Stimulated activated naive CD4-positive, alpha-beta T cell treated with Interleukin-2 at 50 U/mL for 16 hours (primary cell): ENCODE results near the gene PRKAR2B.
"Not testable (repeated sequence)": the region's sequence is repeated elsewhere in the genome, so short reads cannot be mapped to it uniquely, and the experiment has no call there.

Source experiments
- DNase-seq: peaks from one replicate; lab custom pipeline; 2025; lab: John Stamatoyannopoulos, UW

The PRKAR2B gene

DNA sequence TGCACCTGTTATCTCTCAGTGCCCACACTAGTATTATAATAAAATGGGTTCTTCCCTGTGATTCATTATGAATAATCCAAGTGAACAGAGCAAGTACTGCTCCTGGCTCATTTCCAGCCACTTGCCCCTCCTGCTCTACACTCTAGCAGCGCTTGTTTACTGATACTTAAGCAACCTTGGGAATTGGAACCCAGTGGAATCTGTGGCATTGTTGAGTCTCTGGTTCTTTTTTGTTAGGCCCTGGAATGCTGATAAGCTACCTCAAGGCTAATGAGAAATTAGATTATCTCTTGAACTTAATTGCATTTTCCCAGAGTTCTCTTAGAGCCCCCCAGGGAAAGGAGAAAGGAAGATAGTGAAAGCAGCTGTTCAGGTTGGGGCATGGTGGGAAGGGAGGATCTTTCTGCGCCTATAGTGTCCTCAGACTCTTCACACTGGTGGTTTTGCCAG is 34.0 kb downstream of the PRKAR2B start:
- DNase-seq: no peak

DNA sequence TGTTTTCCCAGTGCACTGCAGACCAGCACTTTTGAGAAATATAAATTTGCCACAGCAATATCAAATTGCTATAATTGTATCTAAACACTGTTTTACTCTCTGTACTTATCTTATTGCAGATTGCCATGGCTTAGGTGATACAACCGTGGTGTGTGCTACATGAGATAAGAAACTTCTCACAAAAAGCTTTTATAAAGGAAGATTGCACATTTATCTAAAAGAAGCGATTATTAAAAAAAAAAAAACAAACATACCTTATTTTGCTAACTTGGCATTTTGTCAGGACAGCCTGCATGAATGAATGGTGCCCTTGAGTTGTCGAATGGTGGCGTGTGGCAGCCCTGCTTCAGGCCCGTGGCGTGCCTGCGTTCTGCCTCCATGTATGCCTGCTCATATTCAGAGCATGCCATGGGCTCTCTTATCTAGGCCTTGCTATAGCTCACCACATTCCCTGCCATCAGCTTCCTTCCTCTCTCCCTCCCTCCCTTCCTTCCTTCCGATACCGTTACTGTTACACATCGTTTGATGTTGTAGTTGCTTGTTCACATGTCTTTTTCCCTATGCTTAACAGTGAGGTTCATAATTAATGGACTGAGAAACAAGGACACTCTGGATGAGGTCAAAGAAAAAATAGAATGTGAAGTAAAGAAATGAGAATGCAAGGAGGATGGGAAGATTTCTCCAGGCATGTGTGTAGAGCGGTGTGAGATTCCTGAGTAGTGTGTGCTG is 34.9 kb downstream of the PRKAR2B start:
- DNase-seq: no peak

DNA sequence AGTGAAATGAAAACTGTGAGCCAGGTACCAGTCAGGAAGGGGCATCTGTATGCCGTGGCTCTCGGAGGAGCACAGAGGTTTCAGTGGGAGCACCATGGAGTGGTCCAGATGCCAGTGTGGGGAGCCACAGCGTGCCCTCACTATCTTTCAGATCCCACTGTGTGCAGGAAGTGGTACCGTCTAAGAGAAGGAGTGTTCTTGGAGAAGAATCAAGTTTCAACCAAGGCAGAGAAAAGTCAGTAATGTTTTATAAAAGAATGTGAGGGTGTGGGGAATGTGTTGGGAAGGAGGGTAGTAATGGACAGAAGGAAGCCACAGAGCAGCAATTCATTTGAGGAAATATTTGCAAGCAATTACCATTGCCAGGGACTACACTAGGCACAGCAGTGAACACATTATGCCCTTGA is 35.6 kb downstream of the PRKAR2B start:
- DNase-seq: no peak

DNA sequence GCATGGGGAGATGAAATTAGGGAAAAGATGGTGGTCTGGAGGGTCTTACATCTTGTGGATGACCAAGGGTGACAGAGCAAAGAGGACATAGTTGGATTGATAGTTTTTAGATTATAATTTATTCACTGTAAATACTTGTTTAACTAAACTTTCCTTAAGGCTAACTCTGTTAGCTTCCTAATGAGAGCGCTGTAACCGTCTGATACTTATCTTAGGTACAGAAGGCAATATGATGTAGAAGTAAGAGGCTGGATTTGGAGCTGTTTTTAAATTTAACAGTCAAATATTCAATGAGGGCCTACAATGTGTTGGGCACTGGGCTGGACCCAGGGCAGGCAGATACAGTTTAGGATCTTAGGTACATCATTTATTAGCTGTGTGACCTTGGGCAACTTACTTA is 36.0 kb downstream of the PRKAR2B start:
- DNase-seq: no peak

DNA sequence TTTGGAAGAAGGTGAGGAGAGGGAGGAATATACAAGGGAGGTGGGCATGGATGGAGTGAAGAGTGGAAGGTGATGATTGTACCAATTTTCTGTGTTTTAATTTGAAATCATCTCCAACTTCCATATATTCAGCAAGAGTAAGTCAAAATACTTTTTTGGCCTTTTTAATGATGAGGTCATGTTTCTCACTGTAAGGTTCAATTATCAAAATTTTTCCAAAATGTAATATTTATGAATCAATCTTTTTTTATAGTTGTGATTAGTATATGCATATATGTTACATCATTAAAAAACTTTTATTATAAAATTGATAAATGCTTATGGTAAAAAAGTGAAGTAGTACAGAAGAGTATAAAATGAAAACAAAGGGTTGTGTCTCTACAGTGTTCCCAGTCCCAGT is 40.7 kb downstream of the PRKAR2B start:
- no peak for DNase-seq

DNA sequence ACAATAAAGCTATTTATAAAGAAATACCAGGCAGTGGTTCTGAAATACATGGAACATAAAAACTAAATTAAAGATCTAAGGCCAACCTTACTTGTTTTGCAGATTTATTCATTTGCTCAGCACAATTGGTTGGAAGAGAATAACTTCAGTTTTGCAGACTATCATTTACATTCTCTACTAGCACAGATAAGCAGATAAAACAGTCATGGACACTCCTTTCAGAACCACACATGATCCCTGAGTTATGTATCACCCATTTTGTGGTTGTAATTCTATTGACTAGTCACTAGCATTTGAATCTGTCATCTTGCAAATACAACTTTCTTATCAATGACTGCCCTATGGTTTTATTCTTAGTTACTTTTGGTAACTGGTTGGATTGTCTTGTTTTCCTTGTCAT is 45.1 kb downstream of the PRKAR2B start:
- DNase-seq: no peak

DNA sequence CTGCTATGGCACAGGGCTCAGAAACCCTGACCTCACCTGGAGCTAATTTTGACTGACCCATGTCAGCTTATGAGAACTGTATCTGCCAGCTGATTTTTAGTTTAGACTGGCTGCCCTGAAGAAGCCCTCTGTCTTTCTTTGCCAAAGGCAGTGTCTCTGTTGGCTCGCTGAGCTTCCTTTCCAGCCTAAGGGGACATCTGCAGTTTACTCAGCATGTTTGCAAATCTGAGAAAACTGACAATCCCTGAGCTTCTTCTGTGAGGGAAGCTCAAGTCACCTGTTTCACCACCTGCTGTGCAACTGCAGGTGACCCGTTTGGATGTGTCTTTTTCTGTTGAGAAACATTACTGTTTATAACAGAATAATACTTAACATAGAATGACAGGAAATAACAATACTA is 46.0 kb downstream of the PRKAR2B start:
- no peak for DNase-seq

DNA sequence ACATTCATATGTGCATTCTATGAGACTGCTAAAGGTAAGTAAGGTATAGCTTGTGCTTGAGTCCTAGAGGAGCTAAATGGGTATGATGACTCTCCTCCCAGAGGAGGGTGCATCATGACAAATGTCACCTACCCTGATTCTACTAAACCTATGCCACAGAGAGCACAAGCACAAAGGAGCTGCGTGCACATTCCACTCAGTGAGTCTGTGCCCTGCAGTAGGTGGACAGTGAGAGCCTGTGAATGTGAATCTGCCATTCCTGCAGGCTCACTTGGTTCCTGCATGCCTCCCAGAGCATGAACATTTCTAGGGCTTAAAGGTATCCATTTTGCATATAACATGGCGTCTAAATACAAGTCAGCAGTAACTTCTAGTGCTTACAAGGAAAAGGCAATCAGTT is 46.8 kb downstream of the PRKAR2B start:
- no peak for DNase-seq

DNA sequence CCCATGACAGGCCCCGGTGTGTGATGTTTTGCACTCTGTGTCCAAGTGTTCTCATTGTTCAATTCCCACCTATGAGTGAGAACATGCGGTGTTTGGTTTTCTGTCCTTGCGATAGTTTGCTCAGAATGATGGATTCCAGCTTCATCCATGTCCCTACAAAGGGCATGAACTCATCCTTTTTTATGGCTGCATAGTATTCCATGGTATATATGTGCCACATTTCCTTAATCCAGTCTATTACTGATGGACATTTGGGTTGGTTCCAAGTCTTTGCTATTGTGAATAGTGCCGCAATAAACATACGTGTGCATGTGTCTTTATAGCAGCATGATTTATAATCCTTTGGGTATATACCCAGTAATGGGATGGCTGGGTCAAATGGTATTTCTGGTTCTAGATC is 49.2 kb downstream of the PRKAR2B start:
- not testable (repeated sequence) for DNase-seq

DNA sequence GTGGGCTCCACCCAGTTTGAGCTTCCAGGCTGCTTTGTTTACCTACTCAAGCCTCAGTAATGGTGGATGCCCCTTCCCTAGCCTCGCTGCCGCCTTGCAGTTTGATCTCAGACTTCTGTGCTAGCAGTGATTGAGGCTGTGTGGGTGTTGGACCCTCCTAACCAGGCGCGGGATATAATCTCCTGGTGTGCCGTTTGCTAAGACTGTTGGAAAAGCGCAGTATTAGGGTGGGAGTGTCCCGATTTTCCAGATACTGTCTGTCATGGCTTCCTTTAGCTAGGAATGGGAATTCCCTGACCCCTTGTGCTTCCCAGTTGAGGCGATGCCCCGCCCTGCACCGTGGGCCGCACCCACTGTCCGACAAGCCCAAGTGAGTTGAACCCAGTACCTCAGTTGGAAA is 54.6 kb downstream of the PRKAR2B start:
- not testable (repeated sequence) for DNase-seq

DNA sequence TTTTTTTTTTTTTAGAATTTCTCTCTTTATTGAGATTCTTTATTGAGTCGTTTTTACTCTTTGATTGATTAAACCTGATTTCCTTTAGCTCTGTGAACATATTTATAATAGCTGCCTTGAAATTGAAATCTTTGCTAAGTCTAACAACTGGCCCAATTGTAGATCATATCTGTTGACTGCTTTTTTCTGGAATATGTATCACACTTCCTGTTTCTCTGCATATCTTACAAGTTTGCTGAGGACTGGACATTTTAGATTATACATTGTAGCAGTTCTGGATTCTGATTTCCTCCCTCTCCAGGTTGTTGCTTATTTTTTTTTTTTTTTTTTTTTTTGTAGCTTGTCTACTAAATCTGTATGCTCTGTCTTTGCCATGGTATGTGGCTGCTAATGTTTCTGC is 56.3 kb downstream of the PRKAR2B start:
- DNase-seq: no peak

DNA sequence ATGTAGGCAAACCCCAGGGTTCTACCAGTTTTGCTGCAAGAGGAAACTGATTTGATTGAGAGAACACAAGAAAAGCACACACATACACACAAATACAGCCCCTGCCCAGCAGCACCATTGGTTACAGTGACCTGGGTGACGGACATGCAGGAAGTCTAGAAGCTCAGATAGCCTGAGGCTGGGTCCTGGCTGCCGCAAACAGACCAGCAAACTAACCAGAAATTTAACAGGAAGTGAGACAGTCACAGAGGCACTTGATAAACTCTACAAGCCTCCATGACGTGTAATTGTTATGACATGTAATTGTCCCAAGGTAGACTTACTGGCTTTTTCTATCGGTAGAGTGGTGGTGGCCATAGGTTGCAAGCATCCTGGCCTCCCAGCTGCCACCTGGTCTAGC is 58.9 kb downstream of the PRKAR2B start:
- DNase-seq: no peak

DNA sequence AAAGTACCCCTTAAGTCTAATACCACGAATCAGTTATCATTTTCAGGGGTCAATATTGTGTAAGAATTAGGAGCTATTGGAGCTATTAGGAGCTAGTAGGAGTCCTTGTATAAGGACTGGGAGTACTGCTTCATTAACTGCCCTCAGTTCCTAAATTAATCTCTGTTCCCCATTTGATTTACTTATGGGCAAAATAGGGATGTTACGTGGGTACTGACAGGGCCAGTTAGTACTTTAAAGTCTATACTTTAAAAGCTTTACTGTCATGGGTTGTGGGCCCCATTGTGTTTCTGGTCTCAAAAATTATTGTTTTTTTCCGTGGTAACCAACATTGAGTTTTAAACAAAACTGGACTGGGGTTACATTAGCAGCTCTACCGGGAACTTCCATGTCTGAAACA is 60.3 kb downstream of the PRKAR2B start:
- DNase-seq: no peak

DNA sequence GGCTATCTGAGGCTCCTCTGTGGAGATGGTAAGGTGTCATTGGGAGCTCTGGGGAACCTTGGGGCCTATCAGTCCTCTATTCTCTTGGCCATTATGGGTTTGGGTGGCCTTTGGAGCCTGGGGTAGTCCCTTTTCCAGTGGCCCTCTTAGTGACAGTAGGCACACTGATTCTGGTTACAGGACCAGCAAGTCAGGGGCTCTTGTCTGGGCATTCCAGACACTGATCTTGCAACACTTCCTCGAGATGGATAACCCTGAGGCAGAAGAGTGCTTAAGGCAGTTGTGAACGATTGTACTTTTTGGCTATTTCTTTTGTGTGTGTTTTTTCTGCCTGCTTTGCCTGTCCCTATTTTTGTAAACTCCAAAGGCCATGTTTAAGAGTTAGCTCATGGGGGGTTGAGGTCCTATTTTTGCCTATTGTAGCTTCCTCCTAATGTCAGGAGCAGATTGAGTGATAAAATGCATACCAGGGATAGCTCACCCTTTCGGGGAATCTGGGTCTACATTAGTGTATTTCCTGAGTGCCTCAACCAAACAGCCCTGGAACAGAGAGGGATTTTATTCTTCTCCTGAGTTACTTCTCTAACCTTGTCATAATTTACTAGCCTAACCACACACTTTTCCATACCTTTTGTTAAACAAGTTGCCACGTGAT is 61.2 kb downstream of the PRKAR2B start:
- DNase-seq: no peak

DNA sequence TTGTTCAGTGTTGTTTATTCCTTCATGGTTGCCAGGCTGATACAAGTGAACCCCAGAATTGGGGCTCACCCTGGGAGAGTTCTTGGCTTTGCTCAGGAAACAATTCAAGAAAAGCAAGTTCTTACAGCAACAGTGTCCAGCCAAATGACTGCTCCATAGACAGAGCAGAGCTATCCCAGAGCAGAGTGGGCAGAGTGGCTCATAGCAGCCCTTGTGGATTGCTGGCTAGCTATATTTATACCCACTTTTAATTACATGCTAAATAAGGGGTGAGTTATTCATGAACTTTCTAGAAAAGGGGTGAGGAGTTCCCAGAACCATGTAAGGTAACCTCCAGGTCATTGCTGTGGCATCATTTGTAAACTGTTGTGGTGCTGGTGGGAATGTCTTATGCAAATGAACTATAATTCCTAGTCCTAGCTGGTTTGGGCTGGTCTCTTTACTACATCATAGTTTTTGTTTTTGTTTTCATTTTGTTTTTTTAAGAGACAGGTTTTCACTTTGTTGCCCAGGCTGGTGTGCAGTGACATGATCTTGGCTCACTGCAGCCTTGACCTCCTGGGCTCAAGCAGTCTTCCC is 64.4 kb downstream of the PRKAR2B start:
- DNase-seq: no peak

DNA sequence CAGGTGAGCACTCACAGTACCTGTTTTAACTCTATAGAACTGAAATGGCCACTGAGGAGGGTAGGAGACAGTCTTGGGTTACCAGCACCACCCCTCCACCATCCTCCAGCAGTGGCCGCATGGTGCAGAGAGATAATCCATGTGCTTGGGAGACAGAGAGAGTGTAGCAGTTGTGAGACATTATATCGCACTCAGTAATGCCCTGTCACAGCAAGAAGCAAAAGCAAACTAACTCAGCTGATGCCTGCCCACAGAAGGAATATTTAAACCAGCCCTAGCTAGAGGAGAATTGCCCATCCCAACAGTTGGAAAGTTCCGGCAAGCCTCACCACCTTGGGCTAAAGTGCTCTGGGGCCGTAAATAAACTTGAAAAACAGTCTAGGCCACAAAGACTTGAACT is 65.5 kb downstream of the PRKAR2B start:
- DNase-seq: no peak

DNA sequence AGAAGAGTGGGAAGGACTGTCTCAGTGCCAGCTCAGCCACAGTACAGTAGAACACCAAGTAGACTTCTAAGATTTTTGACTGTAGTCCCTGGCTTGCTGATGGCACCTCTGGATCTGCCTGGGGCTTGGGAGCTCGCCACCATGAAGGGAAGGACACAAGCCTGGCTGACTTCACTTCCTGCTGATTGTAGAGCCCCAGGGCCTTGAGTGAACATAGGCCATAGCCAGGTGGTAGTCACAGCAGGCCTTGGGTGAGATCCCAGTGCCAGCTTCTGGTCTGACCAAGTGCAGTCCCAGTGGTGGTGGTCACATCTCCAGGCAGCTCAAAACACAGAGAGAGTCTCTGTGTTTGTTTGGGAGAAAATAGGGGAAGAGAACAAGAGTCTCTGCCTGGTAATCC is 66.7 kb downstream of the PRKAR2B start:
- no peak for DNase-seq

DNA sequence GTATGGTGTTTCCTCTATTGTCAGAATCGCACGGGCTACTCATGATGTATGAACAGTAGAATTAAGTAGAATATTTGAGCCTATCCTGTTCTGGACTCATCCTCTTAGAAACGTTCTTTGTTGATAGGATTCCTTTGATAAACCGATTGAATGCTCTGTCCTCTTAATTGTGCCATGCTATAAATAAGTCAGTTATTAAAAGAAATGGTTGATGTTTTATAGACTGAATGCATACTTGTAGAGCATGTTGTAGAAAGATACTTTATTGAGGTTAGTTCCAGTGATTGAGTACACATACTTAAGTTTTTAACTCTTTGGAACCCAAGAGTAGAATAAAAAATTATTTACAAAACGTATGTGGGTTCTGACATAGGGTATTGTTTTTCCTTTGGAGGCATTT is 69.4 kb downstream of the PRKAR2B start:
- DNase-seq: no peak

DNA sequence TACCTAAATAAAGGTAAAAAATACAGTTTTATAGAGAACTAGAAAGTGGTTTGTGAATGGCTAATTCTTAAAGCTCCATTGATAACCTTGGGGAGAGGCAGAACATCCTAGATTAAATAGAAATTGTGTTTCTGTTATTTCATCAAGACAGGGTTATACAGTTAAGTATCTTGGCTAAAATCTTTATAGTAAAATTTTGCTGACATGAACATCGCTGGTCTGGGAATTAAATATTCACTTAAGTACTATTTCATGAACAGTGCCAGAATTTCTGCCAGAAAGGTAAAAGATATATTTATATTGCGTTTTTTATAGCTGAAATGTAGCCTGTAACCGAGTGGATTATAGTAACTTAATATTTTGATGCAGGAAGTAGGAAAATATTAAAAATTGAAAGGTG is 70.6 kb downstream of the PRKAR2B start:
- no peak for DNase-seq

DNA sequence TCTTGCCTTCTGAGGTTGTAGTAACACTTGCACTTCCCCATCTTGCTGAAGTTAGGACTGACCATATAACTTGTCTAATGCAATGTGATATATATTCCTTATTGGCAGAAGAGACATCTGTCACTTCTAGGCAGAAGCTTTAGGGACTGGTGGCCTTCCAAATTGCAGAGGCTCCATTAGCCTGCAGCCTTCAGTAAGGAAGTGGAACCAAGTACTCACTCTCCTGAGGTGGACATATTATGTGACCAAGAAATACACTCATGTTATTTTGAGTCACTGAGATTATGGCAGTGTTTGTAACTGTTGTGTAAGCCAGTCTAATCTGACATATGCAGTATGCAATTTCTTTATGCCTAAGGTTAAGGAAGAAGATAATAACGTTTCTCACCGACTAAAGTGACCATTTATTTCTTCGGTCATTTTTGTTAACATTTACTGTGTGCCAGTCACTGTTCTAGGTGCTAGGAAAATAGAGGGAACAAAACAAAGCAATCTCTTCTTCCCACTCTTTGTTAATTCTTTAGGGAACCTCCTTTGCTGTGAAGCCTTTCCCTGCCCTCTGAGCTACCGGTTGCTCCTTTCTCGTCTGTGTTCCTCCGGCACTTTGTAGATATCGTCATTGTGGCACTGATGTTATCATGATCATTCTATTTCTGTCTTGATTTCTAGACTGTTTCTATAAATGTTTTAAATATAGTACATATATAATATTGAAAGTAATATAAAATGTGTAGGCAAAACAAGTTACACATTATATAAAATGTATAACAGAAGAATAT is 71.4 kb downstream of the PRKAR2B start:
- no peak for DNase-seq

DNA sequence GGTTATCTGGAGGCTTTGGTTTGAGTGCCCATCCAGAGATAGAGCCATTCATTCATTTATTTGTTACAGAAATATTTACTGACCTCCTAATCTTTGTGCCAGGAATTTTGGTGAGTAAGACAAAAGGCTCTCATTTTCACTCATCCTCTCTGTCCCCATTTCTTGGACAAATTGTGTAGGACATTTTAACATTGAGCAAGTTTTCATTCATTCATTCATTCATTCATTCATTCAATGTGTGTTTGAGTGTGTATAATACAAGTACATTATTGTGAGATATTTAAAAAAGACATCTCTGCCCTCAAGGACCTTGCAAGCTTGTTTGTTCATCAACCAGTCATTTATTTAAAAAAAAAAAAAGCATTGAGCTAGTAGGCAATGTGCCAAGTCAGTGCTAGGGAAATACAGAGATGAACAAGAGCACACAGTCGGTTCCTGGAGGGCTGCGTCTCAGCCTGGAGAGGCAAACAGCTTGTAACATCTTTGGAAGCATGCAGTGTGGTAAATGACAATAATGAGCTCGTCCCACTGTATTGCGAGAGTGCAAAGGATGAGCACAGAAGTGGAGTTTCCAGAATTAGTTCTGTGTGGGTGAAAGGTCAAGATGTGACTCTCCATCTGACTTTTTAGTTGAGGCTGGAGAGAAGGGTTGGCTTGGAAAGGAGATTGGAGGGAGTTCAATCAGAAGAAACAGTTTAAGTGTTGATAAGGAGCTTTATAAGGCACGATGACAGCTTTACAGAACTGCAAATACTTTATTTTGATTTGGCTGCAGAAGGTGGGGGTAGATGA is 73.8 kb downstream of the PRKAR2B start:
- no peak for DNase-seq
